GM12892 (cell line): ENCODE data around the gene ANKRD66.
"Not testable (repeated sequence)": the region's sequence is repeated elsewhere in the genome, so short reads cannot be mapped to it uniquely, and the experiment has no call there.

Source experiments
- POLR2A ChIP-seq: IDR thresholded peaks from 2 replicates; pipeline ENCODE4 v1.6.1; 2011; ENCODE audit warnings: low read depth, low read length, control low read depth
- POLR2AphosphoS5 ChIP-seq: IDR thresholded peaks from 2 replicates; pipeline ENCODE4 v1.6.1; 2011; ENCODE audit warnings: low read depth, low read length, control low read depth

GRCh38 chr6:46764280-46764679 lies 17.5 kb downstream of the ANKRD66 start:
- not testable (repeated sequence) for TF ChIP-seq POLR2A, POLR2AphosphoS5
